Osteocyte (in vitro differentiated cells): Measurements from ENCODE around the gene WDR20. TPM values are rescaled to one million over a fixed set of nuclear protein-coding genes. Genes with fewer than 3 reads are reported as not detected.

Source experiments
- DNase-seq: peaks from one replicate; pipeline ENCODE4 v3.0.0; 2021; ENCODE audit warnings: mixed read lengths; ENCODE audit not compliant: unreplicated experiment; ENCODE audit errors: extremely low spot score
- H3K27ac Mint-ChIP-seq: one replicate; pipeline ENCODE4 v1.8.0; 2021; ENCODE audit warnings: mild to moderate bottlenecking, mixed read lengths; ENCODE audit not compliant: unreplicated experiment
- H3K27me3 Mint-ChIP-seq: one replicate; pipeline ENCODE4 v1.8.0; 2021; ENCODE audit warnings: mixed read lengths; ENCODE audit not compliant: unreplicated experiment
- H3K36me3 Mint-ChIP-seq: one replicate; pipeline ENCODE4 v1.8.0; 2021; ENCODE audit warnings: mixed read lengths; ENCODE audit not compliant: unreplicated experiment
- H3K4me1 Mint-ChIP-seq: one replicate; pipeline ENCODE4 v1.8.0; 2021; ENCODE audit warnings: mixed read lengths; ENCODE audit not compliant: unreplicated experiment
- H3K4me3 Mint-ChIP-seq: one replicate; pipeline ENCODE4 v1.8.0; 2021; ENCODE audit warnings: mild to moderate bottlenecking, moderate library complexity, mixed read lengths; ENCODE audit not compliant: unreplicated experiment
- H3K9me3 Mint-ChIP-seq: one replicate; pipeline ENCODE4 v1.8.0; 2021; ENCODE audit warnings: mixed read lengths; ENCODE audit not compliant: unreplicated experiment
- CTCF ChIP-seq: fragments of 200-600 bp; sonication (generic); IDR thresholded peaks from 2 replicates; pipeline ENCODE4 v1.5.0; 2021; ENCODE audit warnings: antibody characterized with exemption, mild to moderate bottlenecking, moderate library complexity
- total RNA-seq: library from RNA; stranded (reverse); gene quantifications from 2 replicates; pipeline ENCODE4 v1.2.1, GENCODE V29; 2021

WDR20 gene
- total RNA-seq, 1 donor from 2014 or later, result 27.4 TPM

DNA sequence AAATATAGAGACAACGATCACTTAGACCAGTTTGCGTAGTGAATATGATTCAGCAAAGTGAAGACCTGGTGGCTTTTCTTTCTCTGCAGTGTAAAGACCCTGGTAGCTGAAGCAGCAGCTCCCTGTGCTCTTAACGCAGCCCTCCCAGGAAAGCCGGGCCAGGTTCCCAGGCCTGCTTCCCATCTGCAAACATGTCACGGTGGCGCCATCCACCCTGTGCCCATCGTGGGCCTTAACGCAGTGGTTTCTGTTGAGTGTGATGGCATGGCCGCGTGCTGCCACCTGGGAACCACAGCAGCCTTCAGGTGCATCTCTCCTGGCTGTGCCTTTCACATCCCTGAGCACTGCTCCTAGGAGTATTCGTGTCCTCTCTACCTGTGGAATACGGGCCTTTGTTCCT is 71.5 kb downstream of the WDR20 start:
- Mint-ChIP-seq H3K4me1 (peaks cover 4% of the 10 kb centered on the region), H3K27ac (no peak overlapping the region), H3K9me3 (no peaks in the 10 kb centered on the region), H3K36me3 (peaks cover 16% of the 10 kb centered on the region), H3K27me3 (no peaks in the 10 kb centered on the region), H3K4me3 (no peak overlapping the region)
- TF ChIP-seq CTCF, result no peak
- no peak for DNase-seq

GRCh38 chr14:102212356-102212755 is 72.7 kb downstream of the WDR20 start:
- Mint-ChIP-seq H3K36me3 (peaks cover 16% of the 10 kb centered on the region), H3K4me1 (peaks cover 4% of the 10 kb centered on the region), H3K9me3 (no peaks in the 10 kb centered on the region), H3K4me3 (no peak overlapping the region), H3K27ac (no peak overlapping the region), H3K27me3 (no peaks in the 10 kb centered on the region)
- DNase-seq, result no peak
- TF ChIP-seq CTCF, result no peak

- DNase-seq, result no peak
- H3K4me3 Mint-ChIP-seq, result no peak overlapping the region
- H3K9me3 Mint-ChIP-seq, result no peaks in the 10 kb centered on the region
- H3K36me3 Mint-ChIP-seq, result peaks cover 16% of the 10 kb centered on the region
- H3K4me1 Mint-ChIP-seq, result peaks cover 4% of the 10 kb centered on the region
- H3K27me3 Mint-ChIP-seq, result no peaks in the 10 kb centered on the region
- no peak overlapping the region for H3K27ac Mint-ChIP-seq
- TF ChIP-seq CTCF, result no peak
These were observed 73.1 kb downstream of the WDR20 start for GRCh38 chr14:102212845-102213244.

DNA sequence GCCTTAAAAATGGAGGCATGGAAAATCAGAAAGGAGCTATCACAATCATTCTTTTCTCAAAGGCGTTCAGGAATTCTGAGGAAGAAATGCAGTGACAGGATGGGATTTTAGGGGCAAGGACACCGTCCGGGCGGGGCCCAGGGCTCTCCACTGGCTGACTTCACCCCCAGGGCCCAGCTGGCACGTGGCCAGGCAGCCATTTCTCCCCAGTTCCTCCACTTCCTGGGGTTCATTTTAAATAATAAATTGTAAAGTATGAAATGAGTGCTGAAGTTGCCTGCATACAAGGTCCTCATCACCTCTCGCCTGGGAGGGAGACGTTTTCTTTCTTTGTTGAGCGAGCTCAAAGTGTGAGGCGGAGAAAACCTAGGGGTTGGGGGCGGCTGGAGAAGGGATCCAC is 73.8 kb downstream of the WDR20 start:
- Mint-ChIP-seq H3K27ac (no peak overlapping the region), H3K9me3 (no peaks in the 10 kb centered on the region), H3K4me1 (peaks cover 4% of the 10 kb centered on the region), H3K36me3 (peaks cover 16% of the 10 kb centered on the region), H3K27me3 (no peaks in the 10 kb centered on the region), H3K4me3 (no peak overlapping the region)
- DNase-seq, result no peak
- TF ChIP-seq CTCF, result no peak

- no peak overlapping the region for H3K4me3 Mint-ChIP-seq
- peaks cover 11% of the 10 kb centered on the region for H3K36me3 Mint-ChIP-seq
- peak; percentile 11 for TF ChIP-seq CTCF
- DNase-seq, result no peak
- no peak overlapping the region for H3K27ac Mint-ChIP-seq
- no peaks in the 10 kb centered on the region for H3K9me3 Mint-ChIP-seq
- H3K4me1 Mint-ChIP-seq, result peaks cover 4% of the 10 kb centered on the region
- H3K27me3 Mint-ChIP-seq, result no peaks in the 10 kb centered on the region
These were observed 74.4 kb downstream of the WDR20 start for GRCh38 chr14:102213984-102214658.
